Lower leg skin (tissue), 4 donors: Measurements from ENCODE around the gene ZNHIT6. TPM values are rescaled to one million over a fixed set of nuclear protein-coding genes. Genes with fewer than 3 reads are reported as not detected.

ENCODE experiments used
- DNase-seq, 2 donors: peaks; one replicate each; pipeline ENCODE4 v3.0.0-alpha.2; 2019; ENCODE audit warnings: low spot score in 2 of 2
- H3K4me3 ChIP-seq: fragments of 200-600 bp; sonication (generic); 2 replicates; pipeline ENCODE4 v1.5.1; 2017; ENCODE audit warnings: mild to moderate bottlenecking, low read depth; ENCODE audit not compliant: poor library complexity, severe bottlenecking
- POLR2A ChIP-seq, 2 donors: fragments of 450-650 bp; IDR thresholded peaks; one replicate each; pipeline ENCODE4 v1.6.1; 2016 to 2017; ENCODE audit warnings: antibody characterized with exemption in 2 of 2, mild to moderate bottlenecking in 1 of 2, moderate library complexity in 1 of 2
- WGBS, 2 donors: methylation state at CpG; one replicate each; pipeline ENCODE4 v1.1.5; 2018; 5-methylcytosine and 5-hydroxymethylcytosine counted together
- intact Hi-C: fragments of 100-400 bp; cut with DNase I; formaldehyde crosslinking; loops from one replicate; pipeline ENCODE4 v1.15.0; 2023; ENCODE audit warnings: low total_unique reads
- total RNA-seq, 4 donors: library from RNA; depleted of rRNA; stranded (reverse); fragments of >200 nt; gene quantifications; one replicate each; pipeline ENCODE4 v1.1.0, GENCODE V29; 2016
- TF ChIP-seq, protein P1 (sequence below), 3 donors: fragments of 450-650 bp; IDR thresholded peaks; one replicate each; pipeline ENCODE4 v1.5.1; 2016; ENCODE audit warnings: antibody characterized with exemption in 3 of 3, mild to moderate bottlenecking in 3 of 3, moderate library complexity in 2 of 3

ZNHIT6 gene
- total RNA-seq, 4 donors from 2014 or later: 8.9 to 11.7 (median 10.5) TPM

DNA sequence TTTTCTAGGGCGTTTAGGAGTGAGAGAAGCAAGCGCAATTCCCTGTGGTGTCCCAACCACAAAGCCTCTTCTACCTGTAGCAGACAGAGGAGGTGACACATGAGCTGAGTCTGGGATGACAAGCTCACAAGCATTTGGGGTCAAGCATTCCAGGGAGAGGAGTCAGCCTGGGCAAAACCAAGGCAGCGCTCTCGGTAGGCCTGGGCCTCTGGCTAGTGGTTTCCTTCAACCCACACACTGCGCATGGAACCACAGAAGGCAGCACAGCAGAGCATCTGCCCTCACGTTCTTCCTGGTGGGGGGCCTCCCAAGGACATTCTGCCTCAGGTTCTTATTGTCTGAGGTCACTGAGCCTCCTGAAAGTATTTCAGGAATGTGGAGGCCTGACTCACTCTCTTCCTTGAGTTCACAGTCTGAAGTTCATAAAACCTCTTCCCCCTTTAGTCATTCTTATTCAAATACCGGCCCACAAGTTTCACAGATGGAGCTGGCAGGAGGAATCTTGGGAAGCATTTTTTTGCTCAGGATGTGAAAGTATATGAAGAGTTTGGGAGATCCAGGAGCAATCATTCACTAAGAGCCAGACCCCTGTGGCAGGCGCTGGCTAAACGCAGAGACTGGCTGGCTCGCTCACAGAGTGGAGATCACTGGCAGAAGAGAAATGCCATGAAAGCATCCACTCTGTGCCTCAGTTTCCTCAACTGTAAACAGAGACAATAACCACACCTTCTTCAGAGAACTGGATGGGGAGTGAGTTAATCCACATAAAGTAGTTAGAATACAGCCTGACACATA, 100.9 kb downstream of the ZNHIT6 start:
- no peak for TF ChIP-seq POLR2A (IDR thresholded peaks at IDR 0.05)
- TF ChIP-seq, protein P1, sequence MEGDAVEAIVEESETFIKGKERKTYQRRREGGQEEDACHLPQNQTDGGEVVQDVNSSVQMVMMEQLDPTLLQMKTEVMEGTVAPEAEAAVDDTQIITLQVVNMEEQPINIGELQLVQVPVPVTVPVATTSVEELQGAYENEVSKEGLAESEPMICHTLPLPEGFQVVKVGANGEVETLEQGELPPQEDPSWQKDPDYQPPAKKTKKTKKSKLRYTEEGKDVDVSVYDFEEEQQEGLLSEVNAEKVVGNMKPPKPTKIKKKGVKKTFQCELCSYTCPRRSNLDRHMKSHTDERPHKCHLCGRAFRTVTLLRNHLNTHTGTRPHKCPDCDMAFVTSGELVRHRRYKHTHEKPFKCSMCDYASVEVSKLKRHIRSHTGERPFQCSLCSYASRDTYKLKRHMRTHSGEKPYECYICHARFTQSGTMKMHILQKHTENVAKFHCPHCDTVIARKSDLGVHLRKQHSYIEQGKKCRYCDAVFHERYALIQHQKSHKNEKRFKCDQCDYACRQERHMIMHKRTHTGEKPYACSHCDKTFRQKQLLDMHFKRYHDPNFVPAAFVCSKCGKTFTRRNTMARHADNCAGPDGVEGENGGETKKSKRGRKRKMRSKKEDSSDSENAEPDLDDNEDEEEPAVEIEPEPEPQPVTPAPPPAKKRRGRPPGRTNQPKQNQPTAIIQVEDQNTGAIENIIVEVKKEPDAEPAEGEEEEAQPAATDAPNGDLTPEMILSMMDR (IDR thresholded peaks at IDR 0.05): no peak
- 79 to 84% methylated on average over 10 of the region's 10 CpGs for whole genome bisulfite sequencing, 2 donors
- DNase-seq: no peak
- no peak overlapping the region for H3K4me3 ChIP-seq
- intact Hi-C loops: no loop called here

- WGBS, 2 donors: 94 to 96% methylated on average over 4 of the region's 4 CpGs
- intact Hi-C loops: no loop called here
- TF ChIP-seq POLR2A (IDR thresholded peaks at IDR 0.05): no peak
- TF ChIP-seq, protein P1 (IDR thresholded peaks at IDR 0.05): no peak
- DNase-seq: no peak
- no peak overlapping the region for H3K4me3 ChIP-seq
Measured at GRCh38 chr1:85606414-85606800, 101.8 kb downstream of the ZNHIT6 start.

DNA sequence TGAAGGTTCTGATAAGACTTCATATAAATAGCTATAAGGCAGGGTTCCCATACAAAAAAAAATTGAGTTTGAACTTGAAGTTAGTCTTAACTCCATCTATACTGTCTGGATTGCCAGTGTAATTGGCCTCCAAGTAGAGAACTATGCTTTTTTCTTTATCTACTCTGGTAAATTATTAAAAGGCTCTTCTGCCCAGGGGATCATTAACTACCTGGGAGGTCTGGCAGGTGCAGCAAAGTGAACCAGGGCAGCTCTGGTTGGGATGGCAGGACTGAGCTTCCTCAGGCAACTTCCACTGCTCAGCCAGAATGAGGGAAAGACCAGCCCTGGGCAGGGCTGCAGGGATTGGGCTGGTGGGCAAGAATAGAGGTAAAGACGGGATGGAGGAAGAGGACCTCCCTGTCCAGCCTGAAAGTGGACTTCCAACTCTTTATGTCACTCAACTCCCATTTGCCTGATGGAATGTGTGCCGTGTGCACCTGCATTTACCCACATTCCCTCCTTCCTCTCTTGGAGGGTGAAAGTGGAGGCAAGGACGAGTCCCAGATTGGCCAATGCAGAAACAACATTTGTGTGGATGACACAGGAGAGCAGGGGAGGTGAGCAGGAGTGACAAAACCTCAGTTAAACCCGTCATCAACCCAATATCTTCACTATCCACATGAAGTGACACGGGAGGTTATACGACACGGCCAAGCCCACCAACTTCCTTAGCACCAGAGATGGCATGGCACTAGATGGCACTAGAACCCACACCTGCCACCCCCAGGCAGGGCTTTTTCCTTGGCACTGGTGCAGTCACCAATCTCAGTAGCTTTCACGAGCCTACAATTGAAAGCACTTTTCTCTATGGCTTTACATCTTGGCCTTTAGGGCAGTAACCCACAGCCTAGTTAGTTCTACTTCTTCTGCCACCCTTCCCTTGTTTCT, 102.5 kb downstream of the ZNHIT6 start:
- TF ChIP-seq, protein P1 (IDR thresholded peaks at IDR 0.05): no peak
- no peak for TF ChIP-seq POLR2A (IDR thresholded peaks at IDR 0.05)
- no peak for DNase-seq
- WGBS, 2 donors: 92 to 95% methylated on average over 8 of the region's 8 CpGs
- intact Hi-C loops: no loop called here
- no peak overlapping the region for H3K4me3 ChIP-seq

DNA sequence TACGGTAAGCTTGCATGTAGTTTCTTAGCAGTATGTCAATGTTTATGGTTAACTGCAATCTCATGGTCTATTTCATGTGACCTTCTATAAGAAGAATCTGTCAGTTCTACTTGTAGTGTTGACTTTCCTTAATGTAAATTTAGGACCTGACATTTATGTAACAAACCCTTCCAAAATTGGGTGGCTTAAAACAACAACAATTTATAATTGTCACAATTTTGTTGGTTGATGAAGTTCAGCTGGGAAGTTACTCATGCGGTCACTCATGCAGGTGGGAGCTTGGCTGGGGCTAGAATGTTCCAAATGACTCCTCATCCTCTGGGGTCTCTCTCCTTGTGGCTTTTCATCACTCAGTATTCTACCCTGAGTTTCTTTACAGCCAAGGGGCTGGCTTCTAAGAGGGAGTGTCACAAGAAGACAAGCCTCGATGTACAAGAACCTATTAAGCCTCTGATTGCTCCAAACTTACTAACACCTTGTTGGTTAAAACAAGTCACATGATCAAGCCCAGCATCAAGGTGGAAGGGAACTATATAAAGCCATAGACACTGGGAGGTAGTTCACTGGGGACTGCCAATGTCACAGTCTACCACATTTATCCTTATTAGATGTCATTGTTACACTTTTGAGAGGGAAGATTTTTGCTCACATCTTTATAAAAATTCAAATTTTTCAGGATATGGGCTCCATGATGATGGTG, 103.8 kb downstream of the ZNHIT6 start:
- 93 to 96% methylated on average over 3 of the region's 3 CpGs for WGBS, 2 donors
- no peak overlapping the region for H3K4me3 ChIP-seq
- DNase-seq: no peak
- intact Hi-C loops: no loop called here
- TF ChIP-seq, protein P1 (IDR thresholded peaks at IDR 0.05): no peak
- TF ChIP-seq POLR2A (IDR thresholded peaks at IDR 0.05): no peak

- H3K4me3 ChIP-seq: no peak overlapping the region
- no peak for DNase-seq
- no peak for TF ChIP-seq POLR2A (IDR thresholded peaks at IDR 0.05)
- TF ChIP-seq, protein P1 (IDR thresholded peaks at IDR 0.05): no peak
- 82 to 86% methylated on average over 7 of the region's 7 CpGs for WGBS, 2 donors
- intact Hi-C loops: no loop called here
Measured at GRCh38 chr1:85603086-85603880, 105.0 kb downstream of the ZNHIT6 start.
